AG04450 (cell line): ENCODE measurements around the gene ADAMTS2. TPM values are rescaled to one million over a fixed set of nuclear protein-coding genes. Genes with fewer than 3 reads are reported as not detected.

Source experiments
- CTCF ChIA-PET: fragments of 300-600, 350-600 bp; formaldehyde crosslinking; extraction: SDS; loops from one replicate; lab custom pipeline; 2022; ENCODE audit warnings: antibody characterized with exemption, inconsistent platforms; lab: Charles Lee
- POLR2A ChIA-PET: fragments of 350-600 bp; formaldehyde crosslinking; extraction: SDS; loops from one replicate; lab custom pipeline; 2021; ENCODE audit warnings: antibody characterized with exemption, inconsistent platforms; lab: Yijun Ruan, JAX
- DNase-seq: peaks from one replicate; pipeline ENCODE4 v3.0.0-alpha.2; 2011; ENCODE audit warnings: low read depth, low spot score
- H3K27ac ChIP-seq: one replicate; pipeline ENCODE4 v1.5.1; 2012; ENCODE audit warnings: low read depth, low read length, control low read depth
- H3K27me3 ChIP-seq: one replicate; pipeline ENCODE4 v1.6.0; 2012; ENCODE audit warnings: low read length; ENCODE audit not compliant: control insufficient read depth, insufficient read depth
- H3K4me3 ChIP-seq: 2 replicates; pipeline ENCODE4 v1.5.1; 2011; ENCODE audit warnings: mild to moderate bottlenecking, low read depth, low read length, control low read depth
- H3K9me3 ChIP-seq: 2 replicates; pipeline ENCODE4 v1.5.1; 2012; ENCODE audit warnings: low read length; ENCODE audit not compliant: control insufficient read depth, insufficient read depth
- CTCF ChIP-seq: IDR thresholded peaks from 2 replicates; pipeline ENCODE4 v1.5.1; 2011; ENCODE audit warnings: low read depth, low read length, control low read depth, inconsistent platforms
- polyA plus RNA-seq: library from polyadenylated mRNA; depleted of rRNA; stranded (reverse); fragments of >200 nt; gene quantifications from 2 replicates; pipeline ENCODE4 v1.2.3, GENCODE V29; 2011

ADAMTS2 gene
- polyA plus RNA-seq, 1 experiment, result 22.6 TPM

- POLR2A ChIA-PET, result no interaction called here
- peaks cover 14% of the 10 kb centered on the region; the same call in 1 of the 2 replicates for H3K9me3 ChIP-seq
- H3K27ac ChIP-seq, result no peak overlapping the region
- no peak for DNase-seq
- CTCF ChIA-PET, result no interaction called here
- H3K4me3 ChIP-seq, result no peak overlapping the region
- no peak for TF ChIP-seq CTCF
- H3K27me3 ChIP-seq, result no peaks in the 10 kb centered on the region
These were observed 35.9 kb downstream of the ADAMTS2 start for GRCh38 chr5:179309383-179309670.

- no peak for TF ChIP-seq CTCF
- H3K9me3 ChIP-seq, result peaks cover 14% of the 10 kb centered on the region; the same call in 1 of the 2 replicates
- H3K4me3 ChIP-seq, result no peak overlapping the region
- CTCF ChIA-PET, result no interaction called here
- POLR2A ChIA-PET, result no interaction called here
- DNase-seq, result no peak
- H3K27me3 ChIP-seq, result no peaks in the 10 kb centered on the region
- no peak overlapping the region for H3K27ac ChIP-seq
These were observed 36.5 kb downstream of the ADAMTS2 start for GRCh38 chr5:179308563-179309382.

- POLR2A ChIA-PET, result no interaction called here
- Histone ChIP-seq H3K4me3 (no peak overlapping the region), H3K27me3 (no peaks in the 10 kb centered on the region), H3K9me3 (peaks cover 13% of the 10 kb centered on the region; the same call in 1 of the 2 replicates), H3K27ac (no peak overlapping the region)
- CTCF ChIA-PET, result no interaction called here
- no peak for TF ChIP-seq CTCF
- DNase-seq, result no peak
These were observed 37.3 kb downstream of the ADAMTS2 start for GRCh38 chr5:179307931-179308471.

GRCh38 chr5:179307013-179307800 is 38.1 kb downstream of the ADAMTS2 start:
- TF ChIP-seq CTCF, result no peak
- Histone ChIP-seq H3K27ac (no peak overlapping the region), H3K27me3 (no peaks in the 10 kb centered on the region), H3K4me3 (no peak overlapping the region), H3K9me3 (peaks cover 7% of the 10 kb centered on the region; the same call in 1 of the 2 replicates)
- no peak for DNase-seq
- ChIA-PET CTCF (no interaction called here), POLR2A (no interaction called here)
